Right lobe of liver (tissue), 6 donors: ENCODE data around the gene ZNF672. TPM values are rescaled to one million over a fixed set of nuclear protein-coding genes. Genes with fewer than 3 reads are reported as not detected.

ENCODE experiments used
- ATAC-seq, 4 donors: fragments of 200-7000 bp; cut with Tn5 transposase; one replicate each; pipeline ENCODE4 v1.9.1; 2020; ENCODE audit warnings: mild to moderate bottlenecking in 4 of 4, moderate library complexity in 4 of 4
- DNase-seq, 3 donors: peaks; one replicate each; pipeline ENCODE4 v3.0.0-alpha.2; 2020
- H3K27ac ChIP-seq, 3 donors: fragments of 200-600 bp; one replicate each; pipeline ENCODE4 v1.8.0; 2022
- H3K27me3 ChIP-seq, 2 donors: fragments of 200-600 bp; one replicate each; pipeline ENCODE4 v1.8.0; 2022
- H3K36me3 ChIP-seq, 4 donors: fragments of 200-600 bp; sonication (generic) in 1 of 4; one replicate each; pipeline versions ENCODE4 v1.5.1 to v1.8.0; 2017 to 2022; ENCODE audit warnings: control low read depth in 1 of 4
- H3K4me1 ChIP-seq, 4 donors: fragments of 200-600 bp; sonication (generic) in 1 of 4; one replicate each; pipeline versions ENCODE4 v1.5.1 to v1.8.0; 2017 to 2022; ENCODE audit warnings: control low read depth in 1 of 4
- H3K4me3 ChIP-seq, 3 donors: fragments of 200-600 bp; one replicate each; pipeline ENCODE4 v1.8.0; 2022
- H3K9me3 ChIP-seq, 4 donors: fragments of 200-600 bp; sonication (generic) in 1 of 4; one replicate each; pipeline versions ENCODE4 v1.5.1 to v1.8.0; 2017 to 2022; ENCODE audit warnings: control low read depth in 1 of 4
- POLR2A ChIP-seq: fragments of 450-650 bp; IDR thresholded peaks from one replicate; pipeline ENCODE4 v1.6.1; 2017; ENCODE audit warnings: antibody characterized with exemption, mild to moderate bottlenecking
- WGBS: methylation state at CpG from one replicate; pipeline ENCODE4 v1.1.6; 2018; ENCODE audit warnings: low coverage, low lambda C conversion rate; ENCODE audit not compliant: insufficient coverage; ENCODE audit errors: missing lambda C conversion rate; 5-methylcytosine and 5-hydroxymethylcytosine counted together
- intact Hi-C, 2 donors: fragments of 100-400 bp; cut with DNase I; formaldehyde crosslinking; loops; one replicate each; pipeline versions ENCODE4 v1.11.2 to v1.14.1; 2022
- total RNA-seq, 6 experiments: library from RNA; depleted of rRNA in 2 of 6; stranded (reverse); fragments of >200 nt in 2 of 6; fragmentation: NEBNext Ultra II Directional in 3 of 6; extraction: Animal tissue kit (Norgen Biotek cat#: 25700) in 3 of 6; gene quantifications; one replicate each; pipeline versions ENCODE4 v1.1.0 to v1.2.4, GENCODE V29; 2016 to 2023
- TF ChIP-seq, protein P1 (sequence below), 4 donors: fragments of 200-600 bp in 3 of 4; fragments of 450-650 bp in 1 of 4; IDR thresholded peaks; one replicate each; pipeline versions ENCODE4 v1.5.1 to v1.8.0; 2016 to 2022; ENCODE audit warnings: antibody characterized with exemption in 4 of 4, mild to moderate bottlenecking in 2 of 4
- donor health status: DM: no; HTN: yes; CAD: no.
- donor health status: DM: no; HTN: no; CAD: no.
- donor health status: DM: no; HTN: no; CAD: no.
- donor health status: DM: no; HTN: yes; CAD: no.
- donor health status: DM: no; HTN: yes; CAD: no.

Gene ZNF672
- total RNA-seq, 6 experiments from 2014 or later, result 16.9 to 24.3 (median 19.4) TPM

GRCh38 chr1:248850124-248850523, 12.1 kb downstream of the ZNF672 start:
- no peak for DNase-seq
- peaks cover 0 to 46% (median 12%) of the 10 kb centered on the region in 4 donors for H3K36me3 ChIP-seq
- H3K27me3 ChIP-seq, result no peaks in the 10 kb centered on the region
- no peak for ATAC-seq
- no peaks in the 10 kb centered on the region for H3K9me3 ChIP-seq
- H3K4me3 ChIP-seq, result no peak overlapping the region
- no peak overlapping the region for H3K27ac ChIP-seq
- H3K4me1 ChIP-seq, result no peaks in the 10 kb centered on the region
- WGBS, result no CpG with 5 or more reads among the region's 9 CpGs
- TF ChIP-seq, protein P1, sequence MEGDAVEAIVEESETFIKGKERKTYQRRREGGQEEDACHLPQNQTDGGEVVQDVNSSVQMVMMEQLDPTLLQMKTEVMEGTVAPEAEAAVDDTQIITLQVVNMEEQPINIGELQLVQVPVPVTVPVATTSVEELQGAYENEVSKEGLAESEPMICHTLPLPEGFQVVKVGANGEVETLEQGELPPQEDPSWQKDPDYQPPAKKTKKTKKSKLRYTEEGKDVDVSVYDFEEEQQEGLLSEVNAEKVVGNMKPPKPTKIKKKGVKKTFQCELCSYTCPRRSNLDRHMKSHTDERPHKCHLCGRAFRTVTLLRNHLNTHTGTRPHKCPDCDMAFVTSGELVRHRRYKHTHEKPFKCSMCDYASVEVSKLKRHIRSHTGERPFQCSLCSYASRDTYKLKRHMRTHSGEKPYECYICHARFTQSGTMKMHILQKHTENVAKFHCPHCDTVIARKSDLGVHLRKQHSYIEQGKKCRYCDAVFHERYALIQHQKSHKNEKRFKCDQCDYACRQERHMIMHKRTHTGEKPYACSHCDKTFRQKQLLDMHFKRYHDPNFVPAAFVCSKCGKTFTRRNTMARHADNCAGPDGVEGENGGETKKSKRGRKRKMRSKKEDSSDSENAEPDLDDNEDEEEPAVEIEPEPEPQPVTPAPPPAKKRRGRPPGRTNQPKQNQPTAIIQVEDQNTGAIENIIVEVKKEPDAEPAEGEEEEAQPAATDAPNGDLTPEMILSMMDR (IDR thresholded peaks at IDR 0.05), result no peak
- TF ChIP-seq POLR2A, result no peak
- intact Hi-C loops, result no loop called here

- TF ChIP-seq, protein P1 (IDR thresholded peaks at IDR 0.05), result no peak
- no peak for TF ChIP-seq POLR2A
- WGBS, result 88% methylated on average over 8 of the region's 10 CpGs
- Histone ChIP-seq H3K4me1 (no peaks in the 10 kb centered on the region), H3K27me3 (no peaks in the 10 kb centered on the region), H3K36me3 (peaks cover 0 to 41% (median 9%) of the 10 kb centered on the region in 4 donors), H3K4me3 (no peak overlapping the region), H3K27ac (no peak overlapping the region), H3K9me3 (no peaks in the 10 kb centered on the region)
- no peak for DNase-seq
- intact Hi-C loops, result no loop called here
- peak in 1 of 4 donors; percentile 2 for ATAC-seq
Measured at GRCh38 chr1:248850536-248851251, 12.7 kb downstream of the ZNF672 start.

- intact Hi-C loops, result no loop called here
- H3K4me1 ChIP-seq, result no peaks in the 10 kb centered on the region
- H3K36me3 ChIP-seq, result peaks cover 0 to 34% (median 8%) of the 10 kb centered on the region in 4 donors
- no peak for DNase-seq
- no peaks in the 10 kb centered on the region for H3K9me3 ChIP-seq
- H3K27ac ChIP-seq, result no peak overlapping the region
- no peak overlapping the region for H3K4me3 ChIP-seq
- WGBS, result 83% methylated on average over 2 of the region's 2 CpGs
- no peaks in the 10 kb centered on the region for H3K27me3 ChIP-seq
- no peak for ATAC-seq
- TF ChIP-seq, protein P1 (IDR thresholded peaks at IDR 0.05), result no peak
- TF ChIP-seq POLR2A, result no peak
Measured at GRCh38 chr1:248851390-248851789, 13.4 kb downstream of the ZNF672 start.

GRCh38 chr1:248852481-248853405, 14.7 kb downstream of the ZNF672 start:
- Histone ChIP-seq H3K27me3 (no peaks in the 10 kb centered on the region), H3K9me3 (no peaks in the 10 kb centered on the region), H3K36me3 (peaks cover 0 to 22% (median 8%) of the 10 kb centered on the region in 4 donors), H3K27ac (no peak overlapping the region), H3K4me1 (peaks cover 0 to under 1% (median 0%) of the 10 kb centered on the region in 4 donors), H3K4me3 (no peak overlapping the region)
- WGBS, result 84% methylated on average over 7 of the region's 7 CpGs
- ATAC-seq (no peak), DNase-seq (no peak)
- intact Hi-C loops, result no loop called here
- no peak for TF ChIP-seq POLR2A
- TF ChIP-seq, protein P1 (IDR thresholded peaks at IDR 0.05), result no peak
